HG02981 (cell line): Measurements from ENCODE around the gene TTK.
"Not testable (repeated sequence)": the region's sequence is repeated elsewhere in the genome, so short reads cannot be mapped to it uniquely, and the experiment has no call there.

Experiments used
- ATAC-seq: cut with Tn5 transposase; IDR thresholded peaks from one replicate; pipeline ENCODE4 v1.9.1; 2021; ENCODE audit warnings: mild to moderate bottlenecking, moderate library complexity; ENCODE audit not compliant: unreplicated experiment

The TTK gene

DNA sequence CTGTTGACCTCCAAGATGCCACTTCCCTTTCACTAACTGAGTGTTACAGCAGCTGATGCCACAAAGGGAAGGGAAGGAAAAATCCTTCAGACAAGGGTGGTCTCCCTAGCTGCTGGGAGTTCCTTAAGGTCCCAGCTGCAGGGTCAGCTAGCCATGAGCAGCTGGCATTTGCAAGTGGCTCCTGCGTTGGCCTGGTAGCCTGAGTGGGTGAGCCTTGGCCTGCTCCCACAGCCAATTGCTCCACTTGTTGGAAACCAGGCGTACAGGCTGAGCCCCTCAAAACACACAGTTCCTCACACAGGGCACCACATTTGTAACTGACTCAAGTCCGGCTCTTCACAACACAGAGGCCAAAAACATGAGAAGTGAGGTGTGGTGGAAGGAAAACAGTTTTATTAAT is 16.7 kb downstream of the TTK start:
- no peak for ATAC-seq

DNA sequence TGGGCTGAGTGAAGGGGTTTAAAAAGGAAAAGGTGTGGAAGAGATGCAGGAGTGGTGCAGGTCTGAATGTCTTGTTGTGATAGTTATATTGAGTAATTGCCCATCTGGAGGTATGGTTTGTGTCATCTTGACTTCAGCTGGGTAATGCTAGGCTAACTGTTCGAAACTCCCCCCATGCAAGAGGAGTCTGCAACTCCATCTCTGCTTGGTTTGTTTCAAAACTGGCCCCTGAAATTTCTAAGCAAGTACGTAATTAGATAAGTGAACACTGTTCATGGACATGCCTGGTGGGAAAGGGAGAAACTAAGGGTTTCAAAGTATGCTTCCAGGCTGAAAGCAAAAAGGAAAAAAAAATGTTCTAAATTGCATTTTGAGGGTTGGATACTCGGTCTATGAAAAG is 17.1 kb downstream of the TTK start:
- ATAC-seq, result no peak

DNA sequence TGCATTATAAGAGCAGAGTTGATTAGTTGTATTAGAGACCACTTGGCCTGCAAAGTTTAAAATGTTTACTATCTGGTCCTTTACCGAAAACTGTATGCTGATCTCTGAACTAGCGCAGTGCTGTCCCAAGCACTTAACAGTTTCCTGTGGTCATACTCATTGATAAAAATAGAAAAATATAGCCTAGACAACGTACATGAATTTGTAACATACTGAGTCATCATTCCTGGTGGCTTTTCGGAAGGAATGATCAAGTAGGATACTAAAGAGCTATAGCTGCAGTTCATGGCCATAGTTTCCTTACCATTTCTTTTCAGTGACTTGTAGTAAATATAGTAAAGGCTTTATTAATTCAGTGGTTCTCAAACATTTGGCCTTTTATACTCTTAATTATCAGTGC is 18.4 kb downstream of the TTK start:
- ATAC-seq, result no peak

DNA sequence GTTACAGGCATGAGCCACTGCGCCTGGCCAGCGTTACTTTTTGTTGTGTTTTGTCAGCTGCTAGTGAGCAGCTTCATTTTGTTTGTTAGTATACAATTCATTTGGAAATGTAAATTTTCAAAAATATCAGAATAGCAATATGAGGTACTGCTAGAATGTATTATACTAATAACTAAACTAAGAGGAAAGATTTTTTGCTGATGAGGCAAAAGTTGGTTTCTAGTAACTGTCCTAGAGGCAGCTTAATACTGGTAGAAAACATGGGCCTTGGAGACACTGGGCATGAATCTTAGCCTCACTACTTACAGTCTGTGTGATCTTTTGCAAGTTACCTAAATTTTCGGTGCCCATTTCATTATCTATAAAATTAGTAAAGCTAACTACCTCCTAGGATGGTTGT is 24.1 kb downstream of the TTK start:
- no peak for ATAC-seq

DNA sequence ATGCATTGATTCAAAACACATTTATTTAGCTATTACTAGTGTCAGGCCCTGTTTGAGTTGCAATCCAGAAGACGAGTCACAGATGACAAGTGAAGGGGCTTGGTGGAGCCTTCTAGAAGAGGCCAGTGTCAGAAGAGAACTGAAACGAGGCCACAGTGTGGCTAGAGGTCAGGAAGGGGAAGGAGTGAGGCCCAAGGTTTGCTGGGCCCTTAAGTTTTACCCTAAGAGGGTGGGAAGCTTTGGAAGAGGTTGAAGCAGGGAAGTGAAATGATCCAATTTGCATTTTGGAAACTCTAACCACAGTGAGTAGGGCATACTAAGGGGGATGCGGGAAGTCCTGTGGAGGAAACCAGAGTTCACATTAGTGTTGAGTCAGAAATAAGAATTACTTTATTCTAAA is 25.0 kb downstream of the TTK start:
- peak; percentile 86 for ATAC-seq

DNA sequence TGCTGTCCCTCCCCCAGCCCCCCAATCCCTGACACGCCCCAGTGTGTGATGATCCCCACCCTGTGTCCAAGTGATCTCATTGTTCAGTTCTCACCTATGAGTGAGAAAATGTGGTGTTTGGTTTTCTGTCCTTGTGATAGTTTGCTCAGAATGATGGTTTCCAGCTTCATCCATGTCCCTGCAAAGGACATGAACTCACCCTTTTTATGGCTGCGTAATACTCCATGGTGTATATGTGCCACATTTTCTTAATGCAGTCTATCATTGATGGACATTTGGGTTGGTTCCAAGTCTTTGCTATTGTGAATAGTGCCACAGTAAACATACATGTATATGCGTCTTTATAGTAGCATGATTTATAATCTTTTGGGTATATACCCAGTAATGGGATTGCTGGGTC is 43.8 kb downstream of the TTK start:
- ATAC-seq, result not testable (repeated sequence)

DNA sequence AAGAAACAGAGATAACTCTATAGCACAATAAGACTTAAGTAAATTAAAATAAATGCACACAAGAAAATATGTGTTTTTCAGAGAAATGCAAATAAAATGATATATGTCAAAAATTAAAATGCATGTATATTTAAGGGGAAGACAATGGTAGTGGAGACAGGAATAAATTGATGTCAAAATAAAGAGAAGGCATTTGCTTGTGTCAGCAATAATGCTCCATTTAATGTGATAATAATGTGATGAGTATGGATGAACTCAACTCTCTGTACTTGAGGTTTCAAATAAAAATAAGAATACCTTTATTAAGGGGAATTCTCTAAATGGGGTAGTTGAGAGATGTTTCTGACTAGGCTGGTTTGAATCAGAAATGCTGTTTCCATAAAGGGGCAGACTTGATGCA is 56.3 kb downstream of the TTK start:
- ATAC-seq, result no peak

DNA sequence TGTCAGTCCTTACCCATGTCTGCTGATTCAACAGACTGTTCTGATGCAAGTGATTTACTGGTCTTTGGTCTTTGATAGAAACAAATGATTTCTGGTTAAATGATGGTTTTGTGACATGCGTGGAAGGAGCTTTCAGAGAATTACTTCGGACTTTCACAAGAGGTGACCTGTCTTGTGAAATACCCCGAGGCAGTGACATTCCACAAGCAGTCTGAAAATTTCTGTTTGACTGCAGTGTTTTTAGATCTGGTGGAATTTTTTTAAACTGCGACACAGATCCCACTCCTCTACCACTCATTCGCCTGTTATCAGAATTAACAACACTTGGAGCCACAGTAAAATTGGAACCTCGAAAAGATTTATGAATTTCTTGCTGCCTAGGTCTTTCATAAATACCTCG is 63.7 kb downstream of the TTK start:
- ATAC-seq, result not testable (repeated sequence)

DNA sequence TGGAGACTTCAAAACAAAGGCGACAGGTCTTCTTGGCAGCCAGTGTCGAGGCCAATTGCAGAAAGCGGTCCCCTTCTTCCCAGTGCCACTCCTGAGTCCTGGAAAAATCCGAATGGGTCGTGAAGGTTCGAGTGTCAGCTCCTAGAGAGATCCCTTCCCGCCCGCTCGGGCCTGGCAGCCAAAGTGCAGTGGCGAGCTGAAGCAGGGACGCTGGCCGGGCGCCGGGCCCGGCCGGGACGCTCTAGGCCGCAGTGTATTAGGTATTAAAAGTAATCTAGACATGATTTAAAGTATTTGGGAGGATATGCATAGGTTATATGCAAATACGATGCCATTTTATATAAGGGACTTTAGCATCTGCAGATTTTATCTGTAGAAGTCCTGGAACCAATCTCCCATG is 66.0 kb downstream of the TTK start:
- ATAC-seq, result not testable (repeated sequence)

DNA sequence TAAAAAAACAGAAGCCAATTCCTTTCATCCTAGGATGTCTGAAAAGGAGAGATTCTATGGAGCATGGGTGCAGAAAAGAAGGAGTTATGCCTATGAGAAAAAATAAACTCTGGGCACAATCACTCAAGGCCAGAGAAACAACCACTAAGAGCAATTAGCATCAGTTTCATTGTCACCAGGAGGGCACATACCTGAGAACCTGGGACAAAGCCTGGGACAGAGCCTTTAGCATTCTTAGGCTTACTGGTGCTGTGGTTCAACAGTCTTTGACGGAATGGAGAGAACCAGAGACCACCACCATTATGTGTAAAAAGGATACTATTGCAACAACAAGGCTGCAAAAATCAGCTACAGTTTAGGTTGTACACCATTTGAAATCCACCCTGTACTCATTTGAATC is 72.6 kb downstream of the TTK start:
- no peak for ATAC-seq

DNA sequence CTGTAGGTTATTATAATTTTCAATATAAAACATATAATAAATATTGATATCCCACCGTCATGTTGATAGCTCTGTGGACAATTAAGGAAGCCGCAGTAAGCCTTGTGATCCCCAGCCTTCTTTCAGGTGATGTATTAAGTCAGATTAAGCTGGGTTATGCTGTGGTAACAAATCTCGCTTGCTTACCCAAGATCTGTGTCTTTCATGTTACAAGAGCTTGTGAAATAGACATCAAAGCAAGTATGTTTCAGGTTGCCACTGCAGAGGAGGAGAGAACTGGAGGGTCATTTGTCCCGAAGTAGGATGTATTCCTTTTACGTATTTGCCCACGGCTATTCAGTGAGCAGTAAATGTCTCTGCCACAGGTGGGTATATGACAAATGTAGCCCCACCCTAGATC is 84.2 kb downstream of the TTK start:
- ATAC-seq, result no peak

DNA sequence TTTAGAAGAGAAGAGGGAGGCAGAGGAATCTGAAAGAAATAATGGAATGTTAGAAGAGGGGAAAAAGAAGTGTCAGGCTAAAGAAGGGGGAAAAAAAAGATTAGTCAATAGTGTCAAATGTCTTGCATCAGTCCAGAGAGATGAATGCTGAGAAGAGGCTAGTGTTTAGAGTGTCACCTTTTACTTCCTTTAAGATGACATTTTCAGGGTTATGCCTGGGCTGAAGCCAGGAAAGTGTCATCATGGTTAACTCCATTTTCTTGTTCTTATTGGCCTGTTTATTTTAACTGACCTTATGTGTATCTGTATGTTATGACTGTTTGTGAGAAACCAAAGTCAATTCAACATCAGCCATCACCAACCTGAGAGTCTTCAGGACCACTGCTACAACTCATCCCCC is 87.1 kb downstream of the TTK start:
- no peak for ATAC-seq
